Gastroesophageal sphincter (tissue), 4 donors: ENCODE results near the gene HYI. TPM values are rescaled to one million over a fixed set of nuclear protein-coding genes. Genes with fewer than 3 reads are reported as not detected.

Experiments
- ATAC-seq: fragments of 150-250 bp; one replicate; pipeline ENCODE4 v1.9.1; 2016; ENCODE audit warnings: mild to moderate bottlenecking, moderate library complexity
- H3K27ac ChIP-seq, 4 donors: fragments of 200-600 bp; sonication (generic) in 3 of 4; 1 replicate in 3 of 4; 2 replicates in 1 of 4; pipeline ENCODE4 v1.5.1; 2016 to 2019
- H3K27me3 ChIP-seq: fragments of 200-600 bp; sonication (generic); one replicate; pipeline ENCODE4 v1.5.1; 2019
- H3K36me3 ChIP-seq, 2 donors: fragments of 200-600 bp; sonication (generic); one replicate each; pipeline ENCODE4 v1.5.1; 2019; ENCODE audit warnings: control low read depth in 1 of 2
- H3K4me1 ChIP-seq, 3 donors: fragments of 200-600 bp; sonication (generic); 1 replicate in 2 of 3; 2 replicates in 1 of 3; pipeline ENCODE4 v1.5.1; 2016 to 2019; ENCODE audit warnings: control low read depth in 2 of 3
- H3K4me3 ChIP-seq, 2 donors: fragments of 200-600 bp; sonication (generic); one replicate each; pipeline ENCODE4 v1.5.1; 2019; ENCODE audit warnings: mild to moderate bottlenecking in 1 of 2, moderate library complexity in 1 of 2
- H3K9me3 ChIP-seq, 3 donors: fragments of 200-600 bp; sonication (generic); one replicate each; pipeline ENCODE4 v1.5.1; 2017 to 2019; ENCODE audit warnings: control low read depth in 2 of 3
- EP300 ChIP-seq: sonication (generic); formaldehyde crosslinking; IDR thresholded peaks from one replicate; pipeline ENCODE4 v1.6.1; 2017; ENCODE audit warnings: antibody characterized with exemption, mild to moderate bottlenecking
- POLR2A ChIP-seq, 2 donors: fragments of 450-650 bp; IDR thresholded peaks; one replicate each; pipeline ENCODE4 v1.6.1; 2017; ENCODE audit warnings: antibody characterized with exemption in 2 of 2, mild to moderate bottlenecking in 2 of 2, moderate library complexity in 1 of 2
- POLR2AphosphoS5 ChIP-seq: sonication (generic); formaldehyde crosslinking; IDR thresholded peaks from one replicate; pipeline ENCODE4 v1.6.1; 2017; ENCODE audit warnings: antibody characterized with exemption
- WGBS, 2 donors: methylation state at CpG; one replicate each; pipeline ENCODE4 v1.1.5; 2018; ENCODE audit warnings: low coverage in 1 of 2; 5-methylcytosine and 5-hydroxymethylcytosine counted together
- total RNA-seq, 4 donors: library from RNA; depleted of rRNA; stranded (reverse); fragments of >200 nt; gene quantifications; one replicate each; pipeline ENCODE4 v1.1.0, GENCODE V29; 2016
- TF ChIP-seq, protein P1 (sequence below), 4 experiments: fragments of 200-600 bp in 2 of 4; fragments of 450-650 bp in 2 of 4; sonication (generic) in 1 of 4; IDR thresholded peaks; one replicate each; pipeline ENCODE4 v1.5.1; 2017 to 2019; ENCODE audit warnings: antibody characterized with exemption in 4 of 4, mild to moderate bottlenecking in 2 of 4, moderate library complexity in 2 of 4

HYI gene
- total RNA-seq, 4 donors from 2014 or later: 29.4 to 116 (median 50.8) TPM

DNA sequence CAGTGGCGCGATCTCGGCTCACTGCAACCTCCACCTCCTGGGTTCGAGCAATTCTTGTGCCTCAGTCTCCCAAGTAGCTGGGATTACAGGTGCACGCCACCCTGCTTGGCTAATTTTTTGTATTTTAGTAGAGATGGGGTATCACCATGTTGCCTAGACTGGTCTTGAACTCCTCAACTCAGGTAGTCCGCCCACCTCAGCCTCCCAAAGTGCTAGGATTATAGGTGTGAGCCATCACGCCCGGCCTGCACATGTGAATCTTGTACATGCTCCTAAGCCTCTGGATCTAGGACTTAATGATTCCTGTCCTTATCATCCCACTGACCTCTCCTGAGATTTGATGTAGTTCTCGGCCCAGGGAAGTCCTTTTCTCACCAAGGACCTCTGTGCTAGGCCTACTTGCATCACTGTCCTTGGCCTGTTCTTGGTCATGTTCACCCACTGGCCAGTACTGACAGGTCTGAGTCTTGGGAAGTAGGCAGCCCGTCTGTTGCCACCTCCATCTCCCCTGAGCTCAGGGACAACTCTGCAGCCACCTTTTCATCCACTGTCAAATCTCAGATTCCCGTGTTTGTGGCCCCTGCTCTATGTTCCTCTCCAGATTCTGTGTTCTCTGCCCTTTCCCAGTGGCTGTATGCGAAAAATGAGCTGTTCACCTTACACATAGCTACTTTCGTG lies 9.4 kb downstream of the HYI start:
- H3K4me3 ChIP-seq: no peak overlapping the region
- no peak overlapping the region for H3K27ac ChIP-seq
- 88 to 89% methylated on average over 7 to 11 of the region's 13 CpGs for WGBS, 2 donors
- no peaks in the 10 kb centered on the region for H3K9me3 ChIP-seq
- no peak for ATAC-seq
- no peaks in the 10 kb centered on the region for H3K27me3 ChIP-seq
- peaks cover 0 to 100% of the 10 kb centered on the region in 2 donors for H3K36me3 ChIP-seq
- TF ChIP-seq, protein P1, sequence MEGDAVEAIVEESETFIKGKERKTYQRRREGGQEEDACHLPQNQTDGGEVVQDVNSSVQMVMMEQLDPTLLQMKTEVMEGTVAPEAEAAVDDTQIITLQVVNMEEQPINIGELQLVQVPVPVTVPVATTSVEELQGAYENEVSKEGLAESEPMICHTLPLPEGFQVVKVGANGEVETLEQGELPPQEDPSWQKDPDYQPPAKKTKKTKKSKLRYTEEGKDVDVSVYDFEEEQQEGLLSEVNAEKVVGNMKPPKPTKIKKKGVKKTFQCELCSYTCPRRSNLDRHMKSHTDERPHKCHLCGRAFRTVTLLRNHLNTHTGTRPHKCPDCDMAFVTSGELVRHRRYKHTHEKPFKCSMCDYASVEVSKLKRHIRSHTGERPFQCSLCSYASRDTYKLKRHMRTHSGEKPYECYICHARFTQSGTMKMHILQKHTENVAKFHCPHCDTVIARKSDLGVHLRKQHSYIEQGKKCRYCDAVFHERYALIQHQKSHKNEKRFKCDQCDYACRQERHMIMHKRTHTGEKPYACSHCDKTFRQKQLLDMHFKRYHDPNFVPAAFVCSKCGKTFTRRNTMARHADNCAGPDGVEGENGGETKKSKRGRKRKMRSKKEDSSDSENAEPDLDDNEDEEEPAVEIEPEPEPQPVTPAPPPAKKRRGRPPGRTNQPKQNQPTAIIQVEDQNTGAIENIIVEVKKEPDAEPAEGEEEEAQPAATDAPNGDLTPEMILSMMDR (IDR thresholded peaks at IDR 0.05): no peak
- TF ChIP-seq POLR2A (IDR thresholded peaks at IDR 0.05): no peak
- TF ChIP-seq EP300: no peak
- no peaks in the 10 kb centered on the region for H3K4me1 ChIP-seq

DNA sequence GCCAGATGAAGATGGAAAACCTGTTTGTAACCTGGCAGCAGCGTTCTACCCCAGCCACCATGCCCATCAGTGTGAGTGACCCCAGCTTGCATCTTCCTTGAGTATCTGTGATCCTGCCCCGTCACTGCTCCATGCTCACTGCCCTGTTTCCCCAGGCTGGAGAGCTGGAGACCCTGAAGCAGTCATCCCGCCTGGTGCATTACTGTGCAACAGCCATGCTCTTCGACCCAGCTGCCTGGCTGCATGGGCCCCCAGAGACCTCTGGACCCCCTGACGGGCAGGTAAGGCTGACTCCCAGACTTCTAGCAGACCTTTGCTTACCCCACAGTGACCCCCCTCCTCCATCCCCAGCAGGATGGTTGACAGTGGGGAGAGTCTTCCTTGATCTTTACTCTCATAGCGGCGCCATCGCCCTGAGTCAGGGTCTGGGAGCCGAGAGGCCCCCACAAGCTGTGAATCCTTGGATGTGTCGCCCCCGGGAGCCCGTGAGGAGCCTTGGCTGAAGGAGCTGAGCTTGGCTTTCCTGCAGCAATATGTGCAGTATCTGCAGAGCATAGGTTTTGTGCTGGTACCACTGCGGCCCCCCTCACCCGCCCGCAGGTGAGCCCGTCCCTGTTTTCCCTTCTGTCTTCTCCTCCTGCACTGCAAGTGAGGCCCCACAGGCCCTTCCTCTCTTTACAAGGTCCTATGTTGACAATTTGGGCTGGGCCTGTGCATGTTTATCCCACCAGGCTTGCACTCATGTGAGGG lies 10.4 kb downstream of the HYI start:
- Histone ChIP-seq H3K27ac (no peak overlapping the region), H3K4me3 (no peak overlapping the region), H3K36me3 (peaks cover 0 to 100% of the 10 kb centered on the region in 2 donors), H3K9me3 (no peaks in the 10 kb centered on the region), H3K4me1 (no peaks in the 10 kb centered on the region), H3K27me3 (no peaks in the 10 kb centered on the region)
- WGBS, 2 donors: 91 to 93% methylated on average over 6 to 9 of the region's 16 CpGs
- TF ChIP-seq POLR2AphosphoS5: no peak
- TF ChIP-seq, protein P1 (IDR thresholded peaks at IDR 0.05): no peak
- no peak for TF ChIP-seq EP300
- TF ChIP-seq POLR2A (IDR thresholded peaks at IDR 0.05): no peak
- ATAC-seq: no peak

DNA sequence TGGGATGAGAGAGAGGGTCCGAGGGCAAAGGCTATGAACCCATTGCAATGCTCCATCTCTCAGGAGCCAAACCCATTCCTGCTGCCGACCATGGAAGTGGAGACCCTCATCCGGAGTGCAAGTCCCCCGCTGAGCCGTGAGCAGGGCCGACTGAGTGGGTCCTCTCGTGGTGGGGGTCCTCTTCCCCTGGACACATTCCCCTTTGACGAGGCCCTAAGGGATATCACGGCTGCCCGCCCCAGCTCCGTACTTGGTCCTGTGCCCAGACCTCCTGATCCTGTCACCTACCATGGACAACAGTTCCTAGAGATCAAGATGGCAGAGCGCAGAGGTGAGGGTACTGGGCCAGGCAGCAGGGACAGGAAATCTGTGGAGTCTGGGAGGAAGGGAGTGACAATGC lies 11.0 kb downstream of the HYI start:
- H3K27me3 ChIP-seq: no peaks in the 10 kb centered on the region
- H3K9me3 ChIP-seq: no peaks in the 10 kb centered on the region
- ATAC-seq: no peak
- 54% methylated on average over 2 of the region's 12 CpGs; no CpG with 5 or more reads in 1 of the 2 donors for WGBS, 2 donors
- H3K27ac ChIP-seq: no peak overlapping the region
- H3K4me3 ChIP-seq: no peak overlapping the region
- no peaks in the 10 kb centered on the region for H3K4me1 ChIP-seq
- H3K36me3 ChIP-seq: peaks cover 0 to 100% of the 10 kb centered on the region in 2 donors
- TF ChIP-seq POLR2A (IDR thresholded peaks at IDR 0.05) (no peak), POLR2AphosphoS5 (no peak), EP300 (no peak)
- TF ChIP-seq, protein P1 (IDR thresholded peaks at IDR 0.05): no peak

DNA sequence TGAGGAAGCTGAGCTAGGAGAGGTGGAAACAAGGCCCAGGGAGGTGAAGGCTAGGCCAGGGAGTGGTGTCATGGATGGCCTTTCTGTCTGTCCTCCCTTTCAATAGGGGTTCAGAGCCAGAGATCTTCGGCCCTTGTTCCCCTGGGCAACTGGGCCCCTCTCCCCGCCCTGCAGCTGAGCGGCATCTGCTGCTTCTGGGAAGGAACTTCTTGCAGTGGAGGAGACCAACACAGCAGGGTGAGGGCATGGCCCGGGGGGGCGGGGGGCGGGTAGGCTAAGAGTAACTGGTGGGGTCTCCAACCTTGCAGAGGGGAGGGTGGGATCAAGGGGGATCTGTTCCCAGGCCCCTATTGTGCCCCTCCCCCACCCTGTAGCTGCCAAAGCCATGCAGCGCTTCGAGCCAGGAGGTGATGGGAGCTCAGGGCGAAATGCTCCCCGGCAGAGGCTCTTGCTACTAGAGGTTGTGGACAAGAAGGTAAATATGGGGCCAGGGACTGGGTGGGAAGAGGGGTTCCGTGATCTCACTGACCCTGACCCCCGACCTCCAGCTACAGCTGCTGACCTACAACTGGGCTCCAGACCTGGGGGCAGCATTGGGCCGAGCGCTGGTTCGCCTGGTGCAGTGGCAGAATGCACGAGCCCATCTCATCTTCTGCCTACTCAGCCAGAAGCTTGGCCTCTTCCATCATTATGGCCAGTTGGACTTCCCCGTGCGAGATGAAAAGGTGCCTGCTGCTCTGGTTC lies 11.7 kb downstream of the HYI start:
- TF ChIP-seq POLR2A (IDR thresholded peaks at IDR 0.05): no peak
- TF ChIP-seq POLR2AphosphoS5: no peak
- TF ChIP-seq EP300: no peak
- TF ChIP-seq, protein P1 (IDR thresholded peaks at IDR 0.05): no peak
- Histone ChIP-seq H3K36me3 (peaks cover 0 to 100% of the 10 kb centered on the region in 2 donors), H3K9me3 (no peaks in the 10 kb centered on the region), H3K4me1 (no peaks in the 10 kb centered on the region), H3K27me3 (no peaks in the 10 kb centered on the region), H3K4me3 (no peak overlapping the region), H3K27ac (no peak overlapping the region)
- ATAC-seq: no peak
- WGBS, 2 donors: no CpG with 5 or more reads among the region's 18 CpGs
